WTC11 (cell line): ENCODE results near the gene CDH3. TPM values are rescaled to one million over a fixed set of nuclear protein-coding genes. Genes with fewer than 3 reads are reported as not detected.

Experiments
- ATAC-seq: fragments of 200-7000 bp; cut with Tn5 transposase; 2 replicates; pipeline ENCODE4 v1.10.0; 2021; ENCODE audit warnings: mild to moderate bottlenecking, moderate library complexity
- CTCF ChIA-PET: fragments of 300-600 bp; sonication (Branson Sonifier 250); formaldehyde crosslinking; loops from one replicate; lab custom pipeline; 2021; ENCODE audit warnings: antibody characterized with exemption; lab: Charles Lee
- POLR2A ChIA-PET: fragments of 350-600 bp; sonication (Branson Sonifier 250); formaldehyde crosslinking; loops from one replicate; lab custom pipeline; 2021; ENCODE audit warnings: antibody characterized with exemption; lab: Charles Lee
- DNase-seq: peaks from one replicate; pipeline ENCODE4 v3.0.0; 2021; ENCODE audit warnings: low spot score
- H3K27ac Mint-ChIP-seq: 2 replicates; pipeline ENCODE4 v1.8.0; 2021; ENCODE audit warnings: mixed read lengths
- H3K27me3 Mint-ChIP-seq: 2 replicates; pipeline ENCODE4 v1.8.0; 2021; ENCODE audit warnings: low read depth, mild to moderate bottlenecking, moderate library complexity, mixed read lengths
- H3K36me3 Mint-ChIP-seq: 2 replicates; pipeline ENCODE4 v1.8.0; 2021; ENCODE audit warnings: mixed read lengths
- H3K4me1 Mint-ChIP-seq: 2 replicates; pipeline ENCODE4 v1.8.0; 2022; ENCODE audit warnings: mixed read lengths
- H3K4me3 Mint-ChIP-seq: 2 replicates; pipeline ENCODE4 v1.8.0; 2021; ENCODE audit warnings: mild to moderate bottlenecking, moderate library complexity, mixed read lengths
- H3K9me3 Mint-ChIP-seq: 2 replicates; pipeline ENCODE4 v1.8.0; 2021; ENCODE audit warnings: mixed read lengths
- CDX4 ChIP-seq: fragments of 250-450 bp; sonication (Bioruptor Pico); IDR thresholded peaks from 2 replicates; pipeline ENCODE4 v1.9.0; 2021; ENCODE audit warnings: moderate library complexity, mild to moderate bottlenecking, inconsistent platforms, borderline replicate concordance
- FOXJ3 ChIP-seq: sonication (generic); formaldehyde crosslinking; IDR thresholded peaks from 2 replicates; pipeline ENCODE4 v1.9.0; 2021; ENCODE audit warnings: missing genetic modification reagents, mild to moderate bottlenecking, borderline replicate concordance
- IRF2 ChIP-seq: sonication (generic); formaldehyde crosslinking; IDR thresholded peaks from 2 replicates; pipeline ENCODE4 v1.8.0; 2022; ENCODE audit warnings: low read depth, missing genetic modification reagents, borderline replicate concordance
- JAZF1 ChIP-seq: fragments of 250-450 bp; sonication (Bioruptor Pico); IDR thresholded peaks from 2 replicates; pipeline ENCODE4 v1.9.0; 2021; ENCODE audit warnings: moderate library complexity, mild to moderate bottlenecking, inconsistent platforms
- MXD4 ChIP-seq: fragments of 250-450 bp; sonication (Bioruptor Pico); IDR thresholded peaks from 2 replicates; pipeline ENCODE4 v1.8.0; 2021; ENCODE audit warnings: mild to moderate bottlenecking, moderate library complexity, borderline replicate concordance
- NFE2L1 ChIP-seq: sonication (generic); formaldehyde crosslinking; IDR thresholded peaks from 2 replicates; pipeline ENCODE4 v1.8.1; 2023; ENCODE audit warnings: missing genetic modification reagents
- NFYB ChIP-seq: sonication (generic); formaldehyde crosslinking; conservative IDR thresholded peaks from 2 replicates; pipeline ENCODE4 v1.8.0; 2022; ENCODE audit warnings: low read depth, missing genetic modification reagents
- TCF7 ChIP-seq: sonication (generic); formaldehyde crosslinking; IDR thresholded peaks from 2 replicates; pipeline ENCODE4 v1.8.0; 2022; ENCODE audit warnings: mild to moderate bottlenecking, low read depth, missing genetic modification reagents, moderate library complexity
- ZBTB21 ChIP-seq: sonication (generic); formaldehyde crosslinking; IDR thresholded peaks from 2 replicates; pipeline ENCODE4 v1.8.1; 2023; ENCODE audit warnings: mild to moderate bottlenecking, missing genetic modification reagents, borderline replicate concordance
- ZNF396 ChIP-seq: fragments of 250-450 bp; sonication (Bioruptor Pico); IDR thresholded peaks from 2 replicates; pipeline ENCODE4 v1.8.0; 2021; ENCODE audit warnings: mild to moderate bottlenecking, moderate library complexity, borderline replicate concordance
- ZNF512 ChIP-seq: sonication (generic); formaldehyde crosslinking; IDR thresholded peaks from 2 replicates; pipeline ENCODE4 v1.8.1; 2022; ENCODE audit warnings: missing genetic modification reagents, borderline replicate concordance
- ZSCAN18 ChIP-seq: fragments of 250-450 bp; sonication (Bioruptor Pico); IDR thresholded peaks from 2 replicates; pipeline ENCODE4 v2.1.2; 2022; ENCODE audit warnings: mild to moderate bottlenecking, moderate library complexity
- total RNA-seq: library from RNA; stranded (reverse); gene quantifications from 3 replicates; pipeline ENCODE4 v1.2.3, GENCODE V29; 2021
- TF ChIP-seq, protein P1 (sequence below): sonication (generic); formaldehyde crosslinking; IDR thresholded peaks from 2 replicates; pipeline ENCODE4 v1.8.0; 2023; ENCODE audit warnings: missing genetic modification reagents, mild to moderate bottlenecking, borderline replicate concordance
- TF ChIP-seq, protein P2 (sequence below): fragments of 250-450 bp; sonication (Bioruptor Pico); IDR thresholded peaks from 2 replicates; pipeline ENCODE4 v1.9.0; 2021; ENCODE audit warnings: mild to moderate bottlenecking
- TF ChIP-seq, protein P3 (sequence below): fragments of 250-450 bp; sonication (Bioruptor Pico); IDR thresholded peaks from 2 replicates; pipeline ENCODE4 v1.8.0; 2021; ENCODE audit warnings: mild to moderate bottlenecking
- TF ChIP-seq, protein P4 (sequence below): sonication (generic); formaldehyde crosslinking; conservative IDR thresholded peaks from 2 replicates; pipeline ENCODE4 v1.8.1; 2023; ENCODE audit warnings: mild to moderate bottlenecking, low read depth, missing genetic modification reagents, moderate library complexity
- TF ChIP-seq, protein P5 (sequence below): sonication (generic); formaldehyde crosslinking; IDR thresholded peaks from 2 replicates; pipeline ENCODE4 v1.8.1; 2023; ENCODE audit warnings: mild to moderate bottlenecking, missing genetic modification reagents
- TF ChIP-seq, protein P6 (sequence below): fragments of 250-450 bp; sonication (Bioruptor Pico); IDR thresholded peaks from 2 replicates; pipeline ENCODE4 v1.9.0; 2021; ENCODE audit warnings: mild to moderate bottlenecking

CDH3 gene
- total RNA-seq, 1 experiment from 2014 or later: 128 TPM

GRCh38 chr16:68711421-68712139 is 66.5 kb downstream of the CDH3 start:
- TF ChIP-seq MXD4 (CRISPR knock-in tag) (no peak), CDX4 (CRISPR knock-in tag) (no peak), ZNF512 (CRISPR knock-in tag) (no peak), NFYB (CRISPR knock-in tag) (no peak), ZSCAN18 (CRISPR knock-in tag) (no peak), TCF7 (CRISPR knock-in tag) (no peak), ZNF396 (no peak), ZBTB21 (CRISPR knock-in tag) (no peak), JAZF1 (CRISPR knock-in tag) (no peak), NFE2L1 (no peak), FOXJ3 (CRISPR knock-in tag) (no peak), IRF2 (CRISPR knock-in tag) (no peak)
- TF ChIP-seq, protein P1, sequence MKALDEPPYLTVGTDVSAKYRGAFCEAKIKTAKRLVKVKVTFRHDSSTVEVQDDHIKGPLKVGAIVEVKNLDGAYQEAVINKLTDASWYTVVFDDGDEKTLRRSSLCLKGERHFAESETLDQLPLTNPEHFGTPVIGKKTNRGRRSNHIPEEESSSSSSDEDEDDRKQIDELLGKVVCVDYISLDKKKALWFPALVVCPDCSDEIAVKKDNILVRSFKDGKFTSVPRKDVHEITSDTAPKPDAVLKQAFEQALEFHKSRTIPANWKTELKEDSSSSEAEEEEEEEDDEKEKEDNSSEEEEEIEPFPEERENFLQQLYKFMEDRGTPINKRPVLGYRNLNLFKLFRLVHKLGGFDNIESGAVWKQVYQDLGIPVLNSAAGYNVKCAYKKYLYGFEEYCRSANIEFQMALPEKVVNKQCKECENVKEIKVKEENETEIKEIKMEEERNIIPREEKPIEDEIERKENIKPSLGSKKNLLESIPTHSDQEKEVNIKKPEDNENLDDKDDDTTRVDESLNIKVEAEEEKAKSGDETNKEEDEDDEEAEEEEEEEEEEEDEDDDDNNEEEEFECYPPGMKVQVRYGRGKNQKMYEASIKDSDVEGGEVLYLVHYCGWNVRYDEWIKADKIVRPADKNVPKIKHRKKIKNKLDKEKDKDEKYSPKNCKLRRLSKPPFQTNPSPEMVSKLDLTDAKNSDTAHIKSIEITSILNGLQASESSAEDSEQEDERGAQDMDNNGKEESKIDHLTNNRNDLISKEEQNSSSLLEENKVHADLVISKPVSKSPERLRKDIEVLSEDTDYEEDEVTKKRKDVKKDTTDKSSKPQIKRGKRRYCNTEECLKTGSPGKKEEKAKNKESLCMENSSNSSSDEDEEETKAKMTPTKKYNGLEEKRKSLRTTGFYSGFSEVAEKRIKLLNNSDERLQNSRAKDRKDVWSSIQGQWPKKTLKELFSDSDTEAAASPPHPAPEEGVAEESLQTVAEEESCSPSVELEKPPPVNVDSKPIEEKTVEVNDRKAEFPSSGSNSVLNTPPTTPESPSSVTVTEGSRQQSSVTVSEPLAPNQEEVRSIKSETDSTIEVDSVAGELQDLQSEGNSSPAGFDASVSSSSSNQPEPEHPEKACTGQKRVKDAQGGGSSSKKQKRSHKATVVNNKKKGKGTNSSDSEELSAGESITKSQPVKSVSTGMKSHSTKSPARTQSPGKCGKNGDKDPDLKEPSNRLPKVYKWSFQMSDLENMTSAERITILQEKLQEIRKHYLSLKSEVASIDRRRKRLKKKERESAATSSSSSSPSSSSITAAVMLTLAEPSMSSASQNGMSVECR (CRISPR knock-in tag): no peak
- TF ChIP-seq, protein P2, sequence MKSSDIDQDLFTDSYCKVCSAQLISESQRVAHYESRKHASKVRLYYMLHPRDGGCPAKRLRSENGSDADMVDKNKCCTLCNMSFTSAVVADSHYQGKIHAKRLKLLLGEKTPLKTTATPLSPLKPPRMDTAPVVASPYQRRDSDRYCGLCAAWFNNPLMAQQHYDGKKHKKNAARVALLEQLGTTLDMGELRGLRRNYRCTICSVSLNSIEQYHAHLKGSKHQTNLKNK (CRISPR knock-in tag): no peak
- TF ChIP-seq, protein P3, sequence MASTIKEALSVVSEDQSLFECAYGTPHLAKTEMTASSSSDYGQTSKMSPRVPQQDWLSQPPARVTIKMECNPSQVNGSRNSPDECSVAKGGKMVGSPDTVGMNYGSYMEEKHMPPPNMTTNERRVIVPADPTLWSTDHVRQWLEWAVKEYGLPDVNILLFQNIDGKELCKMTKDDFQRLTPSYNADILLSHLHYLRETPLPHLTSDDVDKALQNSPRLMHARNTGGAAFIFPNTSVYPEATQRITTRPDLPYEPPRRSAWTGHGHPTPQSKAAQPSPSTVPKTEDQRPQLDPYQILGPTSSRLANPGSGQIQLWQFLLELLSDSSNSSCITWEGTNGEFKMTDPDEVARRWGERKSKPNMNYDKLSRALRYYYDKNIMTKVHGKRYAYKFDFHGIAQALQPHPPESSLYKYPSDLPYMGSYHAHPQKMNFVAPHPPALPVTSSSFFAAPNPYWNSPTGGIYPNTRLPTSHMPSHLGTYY (CRISPR knock-in tag): no peak
- TF ChIP-seq, protein P4, sequence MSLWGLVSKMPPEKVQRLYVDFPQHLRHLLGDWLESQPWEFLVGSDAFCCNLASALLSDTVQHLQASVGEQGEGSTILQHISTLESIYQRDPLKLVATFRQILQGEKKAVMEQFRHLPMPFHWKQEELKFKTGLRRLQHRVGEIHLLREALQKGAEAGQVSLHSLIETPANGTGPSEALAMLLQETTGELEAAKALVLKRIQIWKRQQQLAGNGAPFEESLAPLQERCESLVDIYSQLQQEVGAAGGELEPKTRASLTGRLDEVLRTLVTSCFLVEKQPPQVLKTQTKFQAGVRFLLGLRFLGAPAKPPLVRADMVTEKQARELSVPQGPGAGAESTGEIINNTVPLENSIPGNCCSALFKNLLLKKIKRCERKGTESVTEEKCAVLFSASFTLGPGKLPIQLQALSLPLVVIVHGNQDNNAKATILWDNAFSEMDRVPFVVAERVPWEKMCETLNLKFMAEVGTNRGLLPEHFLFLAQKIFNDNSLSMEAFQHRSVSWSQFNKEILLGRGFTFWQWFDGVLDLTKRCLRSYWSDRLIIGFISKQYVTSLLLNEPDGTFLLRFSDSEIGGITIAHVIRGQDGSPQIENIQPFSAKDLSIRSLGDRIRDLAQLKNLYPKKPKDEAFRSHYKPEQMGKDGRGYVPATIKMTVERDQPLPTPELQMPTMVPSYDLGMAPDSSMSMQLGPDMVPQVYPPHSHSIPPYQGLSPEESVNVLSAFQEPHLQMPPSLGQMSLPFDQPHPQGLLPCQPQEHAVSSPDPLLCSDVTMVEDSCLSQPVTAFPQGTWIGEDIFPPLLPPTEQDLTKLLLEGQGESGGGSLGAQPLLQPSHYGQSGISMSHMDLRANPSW (CRISPR knock-in tag): no peak
- TF ChIP-seq, protein P5, sequence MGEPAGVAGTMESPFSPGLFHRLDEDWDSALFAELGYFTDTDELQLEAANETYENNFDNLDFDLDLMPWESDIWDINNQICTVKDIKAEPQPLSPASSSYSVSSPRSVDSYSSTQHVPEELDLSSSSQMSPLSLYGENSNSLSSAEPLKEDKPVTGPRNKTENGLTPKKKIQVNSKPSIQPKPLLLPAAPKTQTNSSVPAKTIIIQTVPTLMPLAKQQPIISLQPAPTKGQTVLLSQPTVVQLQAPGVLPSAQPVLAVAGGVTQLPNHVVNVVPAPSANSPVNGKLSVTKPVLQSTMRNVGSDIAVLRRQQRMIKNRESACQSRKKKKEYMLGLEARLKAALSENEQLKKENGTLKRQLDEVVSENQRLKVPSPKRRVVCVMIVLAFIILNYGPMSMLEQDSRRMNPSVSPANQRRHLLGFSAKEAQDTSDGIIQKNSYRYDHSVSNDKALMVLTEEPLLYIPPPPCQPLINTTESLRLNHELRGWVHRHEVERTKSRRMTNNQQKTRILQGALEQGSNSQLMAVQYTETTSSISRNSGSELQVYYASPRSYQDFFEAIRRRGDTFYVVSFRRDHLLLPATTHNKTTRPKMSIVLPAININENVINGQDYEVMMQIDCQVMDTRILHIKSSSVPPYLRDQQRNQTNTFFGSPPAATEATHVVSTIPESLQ (CRISPR knock-in tag): no peak
- TF ChIP-seq, protein P6, sequence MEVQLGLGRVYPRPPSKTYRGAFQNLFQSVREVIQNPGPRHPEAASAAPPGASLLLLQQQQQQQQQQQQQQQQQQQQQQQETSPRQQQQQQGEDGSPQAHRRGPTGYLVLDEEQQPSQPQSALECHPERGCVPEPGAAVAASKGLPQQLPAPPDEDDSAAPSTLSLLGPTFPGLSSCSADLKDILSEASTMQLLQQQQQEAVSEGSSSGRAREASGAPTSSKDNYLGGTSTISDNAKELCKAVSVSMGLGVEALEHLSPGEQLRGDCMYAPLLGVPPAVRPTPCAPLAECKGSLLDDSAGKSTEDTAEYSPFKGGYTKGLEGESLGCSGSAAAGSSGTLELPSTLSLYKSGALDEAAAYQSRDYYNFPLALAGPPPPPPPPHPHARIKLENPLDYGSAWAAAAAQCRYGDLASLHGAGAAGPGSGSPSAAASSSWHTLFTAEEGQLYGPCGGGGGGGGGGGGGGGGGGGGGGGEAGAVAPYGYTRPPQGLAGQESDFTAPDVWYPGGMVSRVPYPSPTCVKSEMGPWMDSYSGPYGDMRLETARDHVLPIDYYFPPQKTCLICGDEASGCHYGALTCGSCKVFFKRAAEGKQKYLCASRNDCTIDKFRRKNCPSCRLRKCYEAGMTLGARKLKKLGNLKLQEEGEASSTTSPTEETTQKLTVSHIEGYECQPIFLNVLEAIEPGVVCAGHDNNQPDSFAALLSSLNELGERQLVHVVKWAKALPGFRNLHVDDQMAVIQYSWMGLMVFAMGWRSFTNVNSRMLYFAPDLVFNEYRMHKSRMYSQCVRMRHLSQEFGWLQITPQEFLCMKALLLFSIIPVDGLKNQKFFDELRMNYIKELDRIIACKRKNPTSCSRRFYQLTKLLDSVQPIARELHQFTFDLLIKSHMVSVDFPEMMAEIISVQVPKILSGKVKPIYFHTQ (CRISPR knock-in tag): no peak
- TF ChIP-seq, all 79 proteins: peak for 0
- H3K4me3 Mint-ChIP-seq: no peak overlapping the region
- H3K36me3 Mint-ChIP-seq: no peaks in the 10 kb centered on the region
- DNase-seq (no peak), ATAC-seq (no peak)
- H3K9me3 Mint-ChIP-seq: no peaks in the 10 kb centered on the region
- peaks cover 48% of the 10 kb centered on the region for H3K4me1 Mint-ChIP-seq
- H3K27ac Mint-ChIP-seq: no peak overlapping the region; the same call in 1 of the 2 replicates
- POLR2A ChIA-PET: no interaction called here
- CTCF ChIA-PET: interaction anchor here (1.0 kb wide), 1 partner anchor 89 kb away, joined by 4 read pairs; no protein-coding TSS in a partner anchor
- no peaks in the 10 kb centered on the region for H3K27me3 Mint-ChIP-seq
